Loucy (cell line): ENCODE measurements around the gene ADAMTS12.

ENCODE experiments used
- H2AFZ ChIP-seq: fragments of 200-600 bp; sonication (generic); 2 replicates; pipeline ENCODE4 v1.6.0; 2016; ENCODE audit warnings: antibody characterized with exemption, mild to moderate bottlenecking, low read length, moderate library complexity
- H3F3A ChIP-seq: fragments of 200-600 bp; 2 replicates; pipeline ENCODE4 v1.6.0; 2016; ENCODE audit warnings: antibody characterized with exemption, low read depth, mild to moderate bottlenecking
- H3K27me3 ChIP-seq: fragments of 200-600 bp; sonication (generic); 2 replicates; pipeline ENCODE4 v1.6.1; 2014; ENCODE audit warnings: low read length, mild to moderate bottlenecking; ENCODE audit not compliant: insufficient read depth, poor library complexity, severe bottlenecking
- H3K36me3 ChIP-seq: fragments of 200-600 bp; sonication (generic); 2 replicates; pipeline ENCODE4 v1.6.1; 2016; ENCODE audit warnings: low read length; ENCODE audit not compliant: insufficient read depth
- H3K4me1 ChIP-seq: fragments of 200-600 bp; sonication (generic); 2 replicates; pipeline ENCODE4 v1.5.1; 2014; ENCODE audit warnings: low read length, mild to moderate bottlenecking; ENCODE audit not compliant: insufficient read depth, poor library complexity, severe bottlenecking
- H3K4me2 ChIP-seq: fragments of 200-600 bp; sonication (generic); 2 replicates; pipeline ENCODE4 v1.6.0; 2014; ENCODE audit warnings: antibody characterized with exemption, low read length, low read depth, mild to moderate bottlenecking; ENCODE audit not compliant: poor library complexity, severe bottlenecking
- H3K4me3 ChIP-seq: fragments of 200-600 bp; sonication (generic); 2 replicates; pipeline ENCODE4 v1.5.1; 2014; ENCODE audit warnings: low read length, mild to moderate bottlenecking, mixed read lengths; ENCODE audit not compliant: poor library complexity, severe bottlenecking
- H3K79me2 ChIP-seq: fragments of 200-600 bp; sonication (generic); 2 replicates; pipeline ENCODE4 v1.6.1; 2014; ENCODE audit warnings: low read length; ENCODE audit not compliant: insufficient read depth
- H3K9ac ChIP-seq: fragments of 200-600 bp; sonication (generic); 2 replicates; pipeline ENCODE4 v1.6.0; 2014; ENCODE audit warnings: mild to moderate bottlenecking, low read depth, low read length, moderate library complexity; ENCODE audit not compliant: poor library complexity, severe bottlenecking
- H3K9me2 ChIP-seq: fragments of 200-600 bp; sonication (generic); replicated peaks from 2 replicates; pipeline ENCODE4 v1.6.1; 2016; ENCODE audit warnings: low read depth, low read length, mixed read lengths
- H3K9me3 ChIP-seq: fragments of 200-600 bp; sonication (generic); 2 replicates; pipeline ENCODE4 v1.6.1; 2014; ENCODE audit warnings: mild to moderate bottlenecking, antibody characterized with exemption, low read length, low read depth; ENCODE audit not compliant: insufficient read depth
- H4K20me1 ChIP-seq: fragments of 200-600 bp; sonication (generic); 2 replicates; pipeline ENCODE4 v1.6.0; 2014; ENCODE audit warnings: antibody characterized with exemption, low read length, mild to moderate bottlenecking; ENCODE audit not compliant: insufficient read depth, poor library complexity, severe bottlenecking
- CTCF ChIP-seq: fragments of 200-600 bp; sonication (generic); conservative IDR thresholded peaks from 2 replicates; pipeline ENCODE4 v1.5.1; 2014; ENCODE audit warnings: mild to moderate bottlenecking, antibody characterized with exemption, low read length
- EZH2phosphoT487 ChIP-seq: fragments of 200-600 bp; IDR thresholded peaks from 2 replicates; pipeline ENCODE4 v1.6.1; 2018; ENCODE audit warnings: antibody characterized with exemption, mild to moderate bottlenecking, moderate library complexity, borderline replicate concordance

Gene ADAMTS12

GRCh38 chr5:33530183-33531036 lies 361.4 kb downstream of the ADAMTS12 start:
- no peaks in the 10 kb centered on the region for H3K9me3 ChIP-seq
- no peaks in the 10 kb centered on the region for H3K27me3 ChIP-seq
- no peak overlapping the region for H2AFZ ChIP-seq
- no peaks in the 10 kb centered on the region for H3K79me2 ChIP-seq
- H4K20me1 ChIP-seq = no peaks in the 10 kb centered on the region
- peak; percentile 47; the same call in 1 of the 2 replicates for TF ChIP-seq CTCF
- no peak for TF ChIP-seq EZH2phosphoT487
- no peak overlapping the region for H3K4me2 ChIP-seq
- H3K9ac ChIP-seq = no peak overlapping the region
- H3F3A ChIP-seq = no peaks in the 10 kb centered on the region
- no peaks in the 10 kb centered on the region for H3K9me2 ChIP-seq
- no peak overlapping the region for H3K4me3 ChIP-seq
- H3K4me1 ChIP-seq = no peaks in the 10 kb centered on the region
- H3K36me3 ChIP-seq = no peaks in the 10 kb centered on the region

- TF ChIP-seq EZH2phosphoT487 (no peak), CTCF (no peak)
- no peaks in the 10 kb centered on the region for H3K79me2 ChIP-seq
Measured at GRCh38 chr5:33527696-33528095, 364.1 kb downstream of the ADAMTS12 start.

GRCh38 chr5:33526755-33527154 lies 365.0 kb downstream of the ADAMTS12 start:
- Histone ChIP-seq H3K27me3 (no peaks in the 10 kb centered on the region), H3K79me2 (no peaks in the 10 kb centered on the region), H3K9me3 (no peaks in the 10 kb centered on the region), H3K9me2 (no peaks in the 10 kb centered on the region), H3K4me3 (no peak overlapping the region), H3K9ac (no peak overlapping the region), H4K20me1 (no peaks in the 10 kb centered on the region), H3K4me1 (no peaks in the 10 kb centered on the region), H3F3A (no peaks in the 10 kb centered on the region), H2AFZ (no peak overlapping the region), H3K4me2 (no peak overlapping the region), H3K36me3 (no peaks in the 10 kb centered on the region)
- no peak for TF ChIP-seq CTCF
- no peak for TF ChIP-seq EZH2phosphoT487

More at GRCh38 chr5:33527696-33528095, 364.1 kb downstream of the ADAMTS12 start:
- H3K36me3 ChIP-seq = no peaks in the 10 kb centered on the region
- no peaks in the 10 kb centered on the region for H3K9me3 ChIP-seq
- H3K27me3 ChIP-seq = no peaks in the 10 kb centered on the region
- H3K9ac ChIP-seq = no peak overlapping the region
- H3F3A ChIP-seq = no peaks in the 10 kb centered on the region
- no peaks in the 10 kb centered on the region for H3K4me1 ChIP-seq
- H2AFZ ChIP-seq = no peak overlapping the region
- H4K20me1 ChIP-seq = no peaks in the 10 kb centered on the region
- H3K4me2 ChIP-seq = no peak overlapping the region
- no peak overlapping the region for H3K4me3 ChIP-seq
- H3K9me2 ChIP-seq = no peaks in the 10 kb centered on the region
